Sigmoid colon (tissue), 4 donors: ENCODE results near the gene TTLL10.

Experiments
- EP300 ChIP-seq, 4 donors: sonication (generic); formaldehyde crosslinking; IDR thresholded peaks; one replicate each; pipeline ENCODE4 v1.6.1; 2017; ENCODE audit warnings: antibody characterized with exemption in 4 of 4
- POLR2A ChIP-seq, 2 donors: fragments of 450-650 bp; IDR thresholded peaks; one replicate each; pipeline ENCODE4 v1.6.1; 2016; ENCODE audit warnings: antibody characterized with exemption in 2 of 2, mild to moderate bottlenecking in 2 of 2, moderate library complexity in 2 of 2
- POLR2AphosphoS5 ChIP-seq, 4 donors: sonication (generic); formaldehyde crosslinking; IDR thresholded peaks; one replicate each; pipeline ENCODE4 v1.6.1; 2017; ENCODE audit warnings: antibody characterized with exemption in 4 of 4
- TF ChIP-seq, protein P1 (sequence below), 4 experiments: fragments of 450-650 bp in 3 of 4; fragments of 200-600 bp in 1 of 4; IDR thresholded peaks; one replicate each; pipeline ENCODE4 v1.5.1; 2016 to 2019; ENCODE audit warnings: antibody characterized with exemption in 4 of 4, mild to moderate bottlenecking in 3 of 4, moderate library complexity in 2 of 4

DNA sequence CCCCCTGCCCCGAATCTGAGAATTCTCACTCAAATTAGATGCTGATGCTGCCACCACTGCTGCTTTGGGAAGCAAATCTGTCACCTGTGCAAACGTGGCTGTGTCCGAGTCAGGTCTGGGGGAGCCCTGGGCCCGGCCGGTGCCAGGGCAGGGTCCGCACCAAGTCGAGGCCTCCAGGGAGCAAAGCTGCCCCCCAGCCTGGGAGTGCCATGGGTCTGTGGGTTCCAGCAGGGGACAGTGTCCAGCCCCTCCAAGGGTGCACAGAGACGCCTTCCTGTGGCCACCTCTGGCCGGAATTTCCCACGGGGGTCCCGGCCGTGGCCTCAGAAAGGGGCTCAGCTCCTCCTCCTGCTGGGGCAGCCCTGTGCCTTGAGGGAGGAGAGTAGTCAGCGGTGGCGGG, 27.7 kb upstream of the TTLL10 start:
- TF ChIP-seq, protein P1, sequence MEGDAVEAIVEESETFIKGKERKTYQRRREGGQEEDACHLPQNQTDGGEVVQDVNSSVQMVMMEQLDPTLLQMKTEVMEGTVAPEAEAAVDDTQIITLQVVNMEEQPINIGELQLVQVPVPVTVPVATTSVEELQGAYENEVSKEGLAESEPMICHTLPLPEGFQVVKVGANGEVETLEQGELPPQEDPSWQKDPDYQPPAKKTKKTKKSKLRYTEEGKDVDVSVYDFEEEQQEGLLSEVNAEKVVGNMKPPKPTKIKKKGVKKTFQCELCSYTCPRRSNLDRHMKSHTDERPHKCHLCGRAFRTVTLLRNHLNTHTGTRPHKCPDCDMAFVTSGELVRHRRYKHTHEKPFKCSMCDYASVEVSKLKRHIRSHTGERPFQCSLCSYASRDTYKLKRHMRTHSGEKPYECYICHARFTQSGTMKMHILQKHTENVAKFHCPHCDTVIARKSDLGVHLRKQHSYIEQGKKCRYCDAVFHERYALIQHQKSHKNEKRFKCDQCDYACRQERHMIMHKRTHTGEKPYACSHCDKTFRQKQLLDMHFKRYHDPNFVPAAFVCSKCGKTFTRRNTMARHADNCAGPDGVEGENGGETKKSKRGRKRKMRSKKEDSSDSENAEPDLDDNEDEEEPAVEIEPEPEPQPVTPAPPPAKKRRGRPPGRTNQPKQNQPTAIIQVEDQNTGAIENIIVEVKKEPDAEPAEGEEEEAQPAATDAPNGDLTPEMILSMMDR (IDR thresholded peaks at IDR 0.05) = no peak
- TF ChIP-seq POLR2AphosphoS5 (IDR thresholded peaks at IDR 0.05) = no peak
- TF ChIP-seq POLR2A (IDR thresholded peaks at IDR 0.05) = no peak
- TF ChIP-seq EP300 (IDR thresholded peaks at IDR 0.05) = no peak
